GM21717 (cell line): ENCODE measurements around the gene TCF23.
"Not testable (repeated sequence)": the region's sequence is repeated elsewhere in the genome, so short reads cannot be mapped to it uniquely, and the experiment has no call there.

ENCODE experiments used
- ATAC-seq: cut with Tn5 transposase; IDR thresholded peaks from one replicate; pipeline ENCODE4 v1.9.1; 2021; ENCODE audit warnings: mild to moderate bottlenecking, moderate library complexity; ENCODE audit not compliant: unreplicated experiment

The TCF23 gene

GRCh38 chr2:27148801-27149439 is at the start of gene TCF23:
TCF23 (plus strand) TSS chr2:27149004; CDS start chr2:27149134, 130 bp downstream.
- ATAC-seq, result no peak

- no peak for ATAC-seq
Measured at GRCh38 chr2:27099334-27099955, 49.4 kb upstream of the TCF23 start.

- no peak for ATAC-seq
Measured at GRCh38 chr2:27100036-27100435, 48.8 kb upstream of the TCF23 start.

GRCh38 chr2:27102329-27102728 is 46.5 kb upstream of the TCF23 start:
- no peak for ATAC-seq

- no peak for ATAC-seq
Measured at GRCh38 chr2:27105981-27106380, 42.8 kb upstream of the TCF23 start.

GRCh38 chr2:27108221-27108620 is 40.6 kb upstream of the TCF23 start:
- no peak for ATAC-seq

- ATAC-seq, result no peak
Measured at GRCh38 chr2:27109083-27109482, 39.7 kb upstream of the TCF23 start.

- ATAC-seq, result not testable (repeated sequence)
Measured at GRCh38 chr2:27110603-27111352, 38.0 kb upstream of the TCF23 start.

- ATAC-seq, result not testable (repeated sequence)
Measured at GRCh38 chr2:27111392-27112078, 37.3 kb upstream of the TCF23 start.

- ATAC-seq, result no peak
Measured at GRCh38 chr2:27115519-27115918, 33.3 kb upstream of the TCF23 start.

GRCh38 chr2:27117995-27118524 is 30.7 kb upstream of the TCF23 start:
- no peak for ATAC-seq

- ATAC-seq, result no peak
Measured at GRCh38 chr2:27118525-27119329, 30.1 kb upstream of the TCF23 start, which contains the start of gene CGREF1. CGREF1 (minus strand) TSS chr2:27119128; CDS start chr2:27104366, 14,762 bp downstream.

- not testable (repeated sequence) for ATAC-seq
Measured at GRCh38 chr2:27119330-27119670, 29.5 kb upstream of the TCF23 start.

GRCh38 chr2:27121906-27122305 is 26.9 kb upstream of the TCF23 start:
- no peak for ATAC-seq

GRCh38 chr2:27122791-27123190 is 26.0 kb upstream of the TCF23 start:
- no peak for ATAC-seq

- no peak for ATAC-seq
Measured at GRCh38 chr2:27123302-27124150, 25.3 kb upstream of the TCF23 start, which contains the start of gene ABHD1. ABHD1 (plus strand) TSS chr2:27123815; CDS start chr2:27123949, 134 bp downstream.

GRCh38 chr2:27125104-27125503 is 23.7 kb upstream of the TCF23 start:
- no peak for ATAC-seq

- no peak for ATAC-seq
Measured at GRCh38 chr2:27126252-27126710, 22.5 kb upstream of the TCF23 start.
